ENCODE data around the gene MYRF.

MYRF gene

GRCh38 chr11:61712846-61713245, 39.6 kb upstream of the MYRF start:
- Histone ChIP-seq H3K23ac (ENCODE audit: low read length) (no peak overlapping the region), H4K5ac (ENCODE audit: low read length) (no peak overlapping the region), H3K4ac (ENCODE audit: low read depth, low read length) (no peak overlapping the region), H3K36me3 (ENCODE audit: control insufficient read depth, insufficient read depth, low read length) (no peaks in the 10 kb centered on the region), H2BK5ac (ENCODE audit: low read length) (no peak overlapping the region), H3K4me1 (ENCODE audit: control insufficient read depth, low read depth, low read length) (peaks cover 8% of the 10 kb centered on the region), H3K18ac (ENCODE audit: low read length) (no peak overlapping the region), H3K9ac (ENCODE audit: low read length) (no peak overlapping the region), H3K79me1 (ENCODE audit: low read length) (no peaks in the 10 kb centered on the region), H2AK5ac (ENCODE audit: low read length) (no peak overlapping the region), H2BK15ac (replicated peaks; ENCODE audit: low read depth) (no peak overlapping the region), H3K4me2 (ENCODE audit: low read length) (no peak overlapping the region), H3K79me2 (ENCODE audit: control insufficient read depth, insufficient read depth, low read length) (no peaks in the 10 kb centered on the region), H2BK120ac (ENCODE audit: low read depth, low read length) (no peak overlapping the region), H3K4me3 (ENCODE audit: low read length) (no peak overlapping the region), H3K27ac (ENCODE audit: low read depth, low read length) (no peak overlapping the region), H4K8ac (ENCODE audit: low read depth, low read length) (no peak overlapping the region), H3K56ac (ENCODE audit: low read length) (no peak overlapping the region), H3K27me3 (ENCODE audit: insufficient read depth, low read length, poor library complexity) (no peaks in the 10 kb centered on the region)
- DNase-seq = no peak
- no CpG with 5 or more reads among the region's 6 CpGs for WGBS (ENCODE audit: extremely low coverage, insufficient coverage, low lambda C conversion rate)

- no peak overlapping the region for H4K8ac ChIP-seq (ENCODE audit: low read depth, low read length)
Observed at GRCh38 chr11:61713464-61713863, 39.0 kb upstream of the MYRF start.

GRCh38 chr11:61713906-61714305, 38.5 kb upstream of the MYRF start:
- WGBS (ENCODE audit: extremely low coverage, insufficient coverage, low lambda C conversion rate) = no CpG with 5 or more reads among the region's 5 CpGs
- H3K27me3 ChIP-seq (ENCODE audit: insufficient read depth, low read length, poor library complexity) = no peaks in the 10 kb centered on the region
- H3K79me2 ChIP-seq (ENCODE audit: control insufficient read depth, insufficient read depth, low read length) = no peaks in the 10 kb centered on the region
- peaks cover 10% of the 10 kb centered on the region for H3K4me1 ChIP-seq (ENCODE audit: control insufficient read depth, low read depth, low read length)
- no peak overlapping the region for H3K4me2 ChIP-seq (ENCODE audit: low read length)
- H3K23ac ChIP-seq (ENCODE audit: low read length) = no peak overlapping the region
- no peak overlapping the region for H3K4me3 ChIP-seq (ENCODE audit: low read length)
- no peak overlapping the region for H4K5ac ChIP-seq (ENCODE audit: low read length)
- H3K79me1 ChIP-seq (ENCODE audit: low read length) = no peaks in the 10 kb centered on the region
- no peak for DNase-seq
- H2BK5ac ChIP-seq (ENCODE audit: low read length) = no peak overlapping the region
- H3K9ac ChIP-seq (ENCODE audit: low read length) = no peak overlapping the region
- no peak overlapping the region for H3K4ac ChIP-seq (ENCODE audit: low read depth, low read length)
- H3K27ac ChIP-seq (ENCODE audit: low read depth, low read length) = no peak overlapping the region
- H3K36me3 ChIP-seq (ENCODE audit: control insufficient read depth, insufficient read depth, low read length) = no peaks in the 10 kb centered on the region
- H3K18ac ChIP-seq (ENCODE audit: low read length) = no peak overlapping the region
- H2BK15ac ChIP-seq (replicated peaks; ENCODE audit: low read depth) = no peak overlapping the region
- no peak overlapping the region for H2AK5ac ChIP-seq (ENCODE audit: low read length)
- H4K8ac ChIP-seq (ENCODE audit: low read depth, low read length) = no peak overlapping the region
- H2BK120ac ChIP-seq (ENCODE audit: low read depth, low read length) = no peak overlapping the region
- no peak overlapping the region for H3K56ac ChIP-seq (ENCODE audit: low read length)

More at GRCh38 chr11:61713464-61713863, 39.0 kb upstream of the MYRF start:
- DNase-seq = no peak
- H2BK5ac ChIP-seq (ENCODE audit: low read length) = no peak overlapping the region
- H4K5ac ChIP-seq (ENCODE audit: low read length) = no peak overlapping the region
- H3K56ac ChIP-seq (ENCODE audit: low read length) = no peak overlapping the region
- no peaks in the 10 kb centered on the region for H3K36me3 ChIP-seq (ENCODE audit: control insufficient read depth, insufficient read depth, low read length)
- no peaks in the 10 kb centered on the region for H3K27me3 ChIP-seq (ENCODE audit: insufficient read depth, low read length, poor library complexity)
- no peak overlapping the region for H2AK5ac ChIP-seq (ENCODE audit: low read length)
- peaks cover 10% of the 10 kb centered on the region for H3K4me1 ChIP-seq (ENCODE audit: control insufficient read depth, low read depth, low read length)
- H3K4me2 ChIP-seq (ENCODE audit: low read length) = no peak overlapping the region
- H3K9ac ChIP-seq (ENCODE audit: low read length) = no peak overlapping the region
- no peak overlapping the region for H3K23ac ChIP-seq (ENCODE audit: low read length)
- no peak overlapping the region for H3K27ac ChIP-seq (ENCODE audit: low read depth, low read length)
- no peak overlapping the region for H2BK120ac ChIP-seq (ENCODE audit: low read depth, low read length)
- H3K4ac ChIP-seq (ENCODE audit: low read depth, low read length) = no peak overlapping the region
- no peaks in the 10 kb centered on the region for H3K79me1 ChIP-seq (ENCODE audit: low read length)
- no peak overlapping the region for H3K18ac ChIP-seq (ENCODE audit: low read length)
- no peak overlapping the region for H3K4me3 ChIP-seq (ENCODE audit: low read length)
- WGBS (ENCODE audit: extremely low coverage, insufficient coverage, low lambda C conversion rate) = no CpG with 5 or more reads among the region's 9 CpGs
- no peaks in the 10 kb centered on the region for H3K79me2 ChIP-seq (ENCODE audit: control insufficient read depth, insufficient read depth, low read length)
- H2BK15ac ChIP-seq (replicated peaks; ENCODE audit: low read depth) = no peak overlapping the region

- Histone ChIP-seq H3K27ac (ENCODE audit: low read depth, low read length) (no peak overlapping the region), H4K8ac (ENCODE audit: low read depth, low read length) (no peak overlapping the region), H4K5ac (ENCODE audit: low read length) (no peak overlapping the region), H3K36me3 (ENCODE audit: control insufficient read depth, insufficient read depth, low read length) (no peaks in the 10 kb centered on the region), H3K18ac (ENCODE audit: low read length) (no peak overlapping the region), H2BK5ac (ENCODE audit: low read length) (no peak overlapping the region), H3K4ac (ENCODE audit: low read depth, low read length) (no peak overlapping the region), H3K27me3 (ENCODE audit: insufficient read depth, low read length, poor library complexity) (no peaks in the 10 kb centered on the region), H2BK15ac (replicated peaks; ENCODE audit: low read depth) (no peak overlapping the region), H3K4me3 (ENCODE audit: low read length) (no peak overlapping the region), H2BK120ac (ENCODE audit: low read depth, low read length) (no peak overlapping the region), H3K56ac (ENCODE audit: low read length) (no peak overlapping the region), H3K9ac (ENCODE audit: low read length) (no peak overlapping the region), H3K4me2 (ENCODE audit: low read length) (no peak overlapping the region), H3K79me1 (ENCODE audit: low read length) (no peaks in the 10 kb centered on the region), H2AK5ac (ENCODE audit: low read length) (no peak overlapping the region), H3K79me2 (ENCODE audit: control insufficient read depth, insufficient read depth, low read length) (no peaks in the 10 kb centered on the region), H3K4me1 (ENCODE audit: control insufficient read depth, low read depth, low read length) (peaks cover 10% of the 10 kb centered on the region), H3K23ac (ENCODE audit: low read length) (no peak overlapping the region)
- DNase-seq = no peak
- no CpG with 5 or more reads among the region's 6 CpGs for WGBS (ENCODE audit: extremely low coverage, insufficient coverage, low lambda C conversion rate)
Observed at GRCh38 chr11:61714316-61714715, 38.1 kb upstream of the MYRF start.

GRCh38 chr11:61714916-61715315, 37.5 kb upstream of the MYRF start:
- H3K18ac ChIP-seq (ENCODE audit: low read length) = no peak overlapping the region
- no peak overlapping the region for H3K27ac ChIP-seq (ENCODE audit: low read depth, low read length)
- H4K5ac ChIP-seq (ENCODE audit: low read length) = no peak overlapping the region
- H2BK15ac ChIP-seq (replicated peaks; ENCODE audit: low read depth) = no peak overlapping the region
- no CpG with 5 or more reads among the region's 5 CpGs for WGBS (ENCODE audit: extremely low coverage, insufficient coverage, low lambda C conversion rate)
- no peak overlapping the region for H3K23ac ChIP-seq (ENCODE audit: low read length)
- no peak overlapping the region for H2BK120ac ChIP-seq (ENCODE audit: low read depth, low read length)
- H3K79me1 ChIP-seq (ENCODE audit: low read length) = no peaks in the 10 kb centered on the region
- H3K4me2 ChIP-seq (ENCODE audit: low read length) = no peak overlapping the region
- no peak for DNase-seq
- H2AK5ac ChIP-seq (ENCODE audit: low read length) = no peak overlapping the region
- H3K56ac ChIP-seq (ENCODE audit: low read length) = no peak overlapping the region
- H3K4me1 ChIP-seq (ENCODE audit: control insufficient read depth, low read depth, low read length) = peaks cover 10% of the 10 kb centered on the region
- no peak overlapping the region for H3K4ac ChIP-seq (ENCODE audit: low read depth, low read length)
- no peaks in the 10 kb centered on the region for H3K36me3 ChIP-seq (ENCODE audit: control insufficient read depth, insufficient read depth, low read length)
- H3K9ac ChIP-seq (ENCODE audit: low read length) = no peak overlapping the region
- no peak overlapping the region for H3K4me3 ChIP-seq (ENCODE audit: low read length)
- H2BK5ac ChIP-seq (ENCODE audit: low read length) = no peak overlapping the region
- no peaks in the 10 kb centered on the region for H3K79me2 ChIP-seq (ENCODE audit: control insufficient read depth, insufficient read depth, low read length)
- H3K27me3 ChIP-seq (ENCODE audit: insufficient read depth, low read length, poor library complexity) = no peaks in the 10 kb centered on the region
- H4K8ac ChIP-seq (ENCODE audit: low read depth, low read length) = no peak overlapping the region

GRCh38 chr11:61715867-61716266, 36.6 kb upstream of the MYRF start:
- no peak overlapping the region for H3K18ac ChIP-seq (ENCODE audit: low read length)
- no peaks in the 10 kb centered on the region for H3K79me2 ChIP-seq (ENCODE audit: control insufficient read depth, insufficient read depth, low read length)
- no peak overlapping the region for H3K4me2 ChIP-seq (ENCODE audit: low read length)
- no peaks in the 10 kb centered on the region for H3K27me3 ChIP-seq (ENCODE audit: insufficient read depth, low read length, poor library complexity)
- H3K36me3 ChIP-seq (ENCODE audit: control insufficient read depth, insufficient read depth, low read length) = no peaks in the 10 kb centered on the region
- no peak overlapping the region for H3K4me3 ChIP-seq (ENCODE audit: low read length)
- no peak overlapping the region for H2AK5ac ChIP-seq (ENCODE audit: low read length)
- H3K4ac ChIP-seq (ENCODE audit: low read depth, low read length) = no peak overlapping the region
- no peak overlapping the region for H4K5ac ChIP-seq (ENCODE audit: low read length)
- DNase-seq = no peak
- no peak overlapping the region for H3K56ac ChIP-seq (ENCODE audit: low read length)
- no peak overlapping the region for H4K8ac ChIP-seq (ENCODE audit: low read depth, low read length)
- no peak overlapping the region for H2BK15ac ChIP-seq (replicated peaks; ENCODE audit: low read depth)
- no peak overlapping the region for H2BK5ac ChIP-seq (ENCODE audit: low read length)
- no peaks in the 10 kb centered on the region for H3K79me1 ChIP-seq (ENCODE audit: low read length)
- H3K9ac ChIP-seq (ENCODE audit: low read length) = no peak overlapping the region
- peaks cover 10% of the 10 kb centered on the region for H3K4me1 ChIP-seq (ENCODE audit: control insufficient read depth, low read depth, low read length)
- H3K27ac ChIP-seq (ENCODE audit: low read depth, low read length) = no peak overlapping the region
- H3K23ac ChIP-seq (ENCODE audit: low read length) = no peak overlapping the region
- no peak overlapping the region for H2BK120ac ChIP-seq (ENCODE audit: low read depth, low read length)
- no CpG with 5 or more reads among the region's 4 CpGs for WGBS (ENCODE audit: extremely low coverage, insufficient coverage, low lambda C conversion rate)

Measured in mesendoderm (in vitro differentiated cells).